ENCODE results near the gene R3HDM2.
A peak's percentile ranks its signal among the peaks of the same experiment; 100 is the strongest.
"Not testable (repeated sequence)": the region's sequence is repeated elsewhere in the genome, so short reads cannot be mapped to it uniquely, and the experiment has no call there.

The R3HDM2 gene

DNA sequence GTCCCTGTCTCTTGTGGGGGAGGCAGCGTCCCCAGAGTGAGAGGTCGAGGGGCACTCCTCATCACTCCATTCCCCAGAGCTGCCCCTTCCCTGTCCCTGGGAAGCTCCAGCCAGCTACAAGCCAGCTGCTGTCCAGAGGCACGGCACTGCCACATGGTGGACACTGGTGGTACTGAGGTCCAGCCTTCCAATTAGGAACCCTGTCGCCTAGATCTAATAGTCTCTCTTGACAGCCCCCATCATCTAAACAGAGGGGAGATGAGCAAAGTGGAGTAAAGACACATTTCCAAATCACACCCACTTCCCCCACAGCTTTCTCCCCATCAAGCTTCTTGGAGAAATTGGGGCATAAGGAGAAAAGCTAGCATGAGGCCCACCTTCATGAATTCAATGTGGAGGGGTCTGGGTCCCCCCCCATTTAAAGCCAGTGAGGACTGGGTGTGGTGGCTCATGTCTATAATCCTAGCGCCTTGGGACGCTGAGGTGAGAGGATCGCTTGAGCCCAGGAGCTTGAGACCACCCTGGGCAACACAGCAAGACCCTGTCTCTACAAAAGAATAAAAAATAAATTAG lies 22.2 kb upstream of the R3HDM2 start:
- peak; percentile 85 for DNase-seq (ENCODE audit: low spot score)

- DNase-seq (ENCODE audit: low spot score), result no peak
Measured at GRCh38 chr12:57452181-57452936, 21.5 kb upstream of the R3HDM2 start.

GRCh38 chr12:57451233-57451778 lies 20.5 kb upstream of the R3HDM2 start:
- DNase-seq (ENCODE audit: low spot score), result no peak

DNA sequence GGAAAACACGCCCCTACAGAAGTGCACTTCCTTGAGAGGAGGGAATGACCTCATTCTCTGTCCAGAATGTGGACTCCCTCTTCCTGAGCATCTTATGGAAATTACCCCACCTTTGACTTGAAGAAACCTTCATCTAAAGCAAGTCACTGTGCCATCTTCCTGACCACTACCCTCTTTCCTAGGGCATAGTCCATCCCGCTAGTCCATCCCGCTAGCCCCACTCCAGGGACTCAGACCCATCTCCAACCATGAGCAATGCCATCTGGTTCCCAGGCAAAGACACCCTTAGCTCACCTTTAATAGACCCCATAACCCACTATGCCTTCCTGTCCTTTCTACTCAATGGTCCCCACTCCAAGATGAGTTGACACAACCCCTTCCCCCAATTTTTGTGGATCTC lies 19.2 kb upstream of the R3HDM2 start:
- no peak for DNase-seq (ENCODE audit: low spot score)

DNA sequence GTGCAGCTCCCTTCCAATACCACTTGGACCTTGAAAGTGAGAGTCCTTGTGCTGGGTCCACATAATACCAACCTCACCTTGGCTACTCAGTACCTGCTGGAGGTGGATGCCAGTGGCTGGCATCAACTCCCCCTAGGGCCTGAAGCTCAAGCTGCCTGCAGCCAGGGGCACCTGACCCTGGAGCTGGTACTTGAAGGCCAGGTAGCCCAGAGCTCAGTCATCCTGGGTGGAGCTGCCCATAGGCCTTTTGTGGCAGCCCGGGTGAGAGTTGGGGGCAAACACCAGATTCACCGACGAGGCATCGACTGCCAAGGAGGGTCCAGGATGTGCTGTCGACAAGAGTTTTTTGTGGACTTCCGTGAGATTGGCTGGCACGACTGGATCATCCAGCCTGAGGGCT lies 18.5 kb upstream of the R3HDM2 start:
- DNase-seq (ENCODE audit: low spot score), result no peak

DNA sequence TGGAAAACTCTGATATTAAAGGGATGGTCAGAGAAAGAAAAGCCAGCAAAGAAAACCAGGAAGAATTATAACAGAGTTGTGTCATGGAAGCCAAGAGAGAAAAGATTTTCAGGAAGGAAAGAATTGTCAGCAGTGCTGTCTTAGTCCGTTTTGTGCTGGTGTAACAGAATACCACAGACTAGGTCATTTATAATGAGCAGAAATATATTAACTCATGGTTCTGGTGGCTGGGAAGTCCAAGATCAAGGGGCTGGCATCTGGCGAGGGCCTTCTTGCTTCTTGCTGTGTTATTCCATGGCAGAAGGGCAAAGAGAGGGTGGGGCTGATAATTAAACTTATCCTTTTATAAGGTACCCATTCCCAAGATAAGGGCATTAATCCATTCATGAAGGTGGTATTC lies 17.8 kb upstream of the R3HDM2 start:
- no peak for DNase-seq (ENCODE audit: low spot score)

GRCh38 chr12:57446292-57446960 lies 15.6 kb upstream of the R3HDM2 start:
- no peak for DNase-seq (ENCODE audit: low spot score)

GRCh38 chr12:57444744-57445143 lies 13.9 kb upstream of the R3HDM2 start:
- DNase-seq (ENCODE audit: low spot score), result no peak

- not testable (repeated sequence) for DNase-seq (ENCODE audit: low spot score)
Measured at GRCh38 chr12:57444337-57444736, 13.5 kb upstream of the R3HDM2 start.

DNA sequence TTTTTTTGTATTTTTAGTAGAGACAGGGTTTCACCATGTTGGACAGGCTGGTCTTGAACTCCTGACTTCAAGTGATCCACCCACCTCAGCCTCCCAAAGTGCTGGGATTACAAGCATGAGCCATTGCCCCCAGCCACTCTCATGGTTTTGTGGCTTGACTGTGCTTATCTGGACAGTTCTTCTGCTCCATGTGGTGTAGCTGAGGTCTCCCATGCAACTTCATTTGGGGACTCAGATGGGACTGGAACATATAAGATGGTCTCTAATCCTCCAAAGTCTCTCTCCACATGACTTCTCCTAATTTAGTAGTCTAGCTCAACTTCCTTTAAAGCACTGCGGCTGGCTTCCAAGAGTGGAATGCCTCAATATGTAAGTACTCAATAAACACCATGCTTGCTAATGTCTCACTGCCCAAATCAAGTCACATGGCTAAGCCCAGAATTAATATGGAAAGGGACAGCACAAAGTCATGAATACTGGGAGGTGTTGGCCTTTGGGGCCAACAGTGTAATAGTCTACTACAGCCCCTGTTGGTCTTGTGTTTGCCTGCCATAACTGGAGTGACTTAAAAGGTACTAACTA lies 11.1 kb upstream of the R3HDM2 start:
- no peak for DNase-seq (ENCODE audit: low spot score)

DNA sequence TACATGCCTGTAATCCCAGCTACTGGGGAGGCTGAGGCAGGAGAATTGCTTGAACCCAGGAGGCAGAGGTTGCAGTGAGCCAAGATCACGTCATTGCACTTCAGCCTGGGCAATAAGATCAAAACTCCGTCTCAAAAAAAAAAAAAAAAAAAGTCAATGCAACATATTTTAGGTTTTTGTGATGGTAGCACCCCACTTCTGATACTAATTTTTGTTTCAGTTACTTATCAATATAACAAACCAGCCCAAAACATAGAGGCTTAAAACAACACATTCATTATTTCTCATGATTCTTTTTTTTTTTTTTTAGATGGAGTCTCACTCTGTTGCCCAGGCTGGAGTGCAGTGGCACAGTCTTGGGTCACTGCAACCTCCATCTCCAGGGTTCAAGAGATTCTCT lies 10.6 kb upstream of the R3HDM2 start:
- DNase-seq (ENCODE audit: low spot score), result not testable (repeated sequence)

GRCh38 chr12:57439762-57440266 lies 9.0 kb upstream of the R3HDM2 start:
- no peak for DNase-seq (ENCODE audit: low spot score)

GRCh38 chr12:57438400-57438799 lies 7.6 kb upstream of the R3HDM2 start:
- DNase-seq (ENCODE audit: low spot score), result no peak

GRCh38 chr12:57435293-57435692 lies 4.5 kb upstream of the R3HDM2 start:
- no peak for DNase-seq (ENCODE audit: low spot score)

DNA sequence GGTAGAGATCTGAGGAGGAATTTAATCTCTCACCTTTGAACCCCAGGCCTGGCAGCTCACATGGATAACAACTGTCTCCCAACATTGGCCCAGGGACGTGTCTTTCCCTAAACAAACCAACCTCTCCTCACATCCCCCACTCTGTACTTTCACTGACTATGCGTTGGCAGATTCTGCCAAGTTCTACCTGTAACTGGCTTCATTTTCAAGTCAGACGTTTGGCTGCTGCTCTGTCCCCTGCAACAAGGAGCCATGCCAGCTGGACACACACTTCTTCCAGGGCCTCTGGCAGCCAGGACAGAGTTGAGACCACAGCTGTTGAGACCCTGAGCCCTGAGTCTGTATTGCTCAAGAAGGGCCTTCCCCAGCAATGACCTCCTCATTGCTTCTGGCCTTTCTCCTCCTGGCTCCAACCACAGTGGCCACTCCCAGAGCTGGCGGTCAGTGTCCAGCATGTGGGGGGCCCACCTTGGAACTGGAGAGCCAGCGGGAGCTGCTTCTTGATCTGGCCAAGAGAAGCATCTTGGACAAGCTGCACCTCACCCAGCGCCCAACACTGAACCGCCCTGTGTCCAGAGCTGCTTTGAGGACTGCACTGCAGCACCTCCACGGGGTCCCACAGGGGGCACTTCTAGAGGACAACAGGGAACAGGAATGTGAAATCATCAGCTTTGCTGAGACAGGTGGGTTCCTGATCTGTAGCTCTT lies 3.8 kb upstream of the R3HDM2 start, which contains the start of gene INHBC:
Gene INHBC (plus strand): TSS at position 268 of the 707 bp plus-strand sequence. CDS start 103 bp downstream, at position 371.
- DNase-seq (ENCODE audit: low spot score), result no peak

DNA sequence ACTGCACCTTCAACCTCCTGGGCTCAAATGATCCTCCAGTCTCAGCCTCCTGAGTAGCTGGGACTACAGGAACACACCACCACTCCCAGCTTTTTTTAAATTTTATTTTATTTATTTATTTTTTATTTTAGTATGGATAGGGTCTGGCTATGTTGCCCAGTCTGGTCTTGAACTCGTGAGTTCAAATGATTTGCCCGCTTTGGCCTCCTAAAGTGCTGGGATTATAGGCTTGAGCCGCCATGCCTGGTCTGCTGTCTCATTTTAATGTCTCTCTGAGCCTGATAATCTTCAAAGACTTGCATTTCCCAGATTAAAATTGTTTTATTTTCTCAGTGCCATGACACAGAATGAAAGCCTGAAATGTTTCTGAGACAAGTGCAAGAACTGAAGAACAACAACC lies 2.5 kb upstream of the R3HDM2 start:
- DNase-seq (ENCODE audit: low spot score), result no peak

- no peak for DNase-seq (ENCODE audit: low spot score)
Measured at GRCh38 chr12:57431654-57432188, 878 bp upstream of the R3HDM2 start.

GRCh38 chr12:57430112-57430930 lies 522 bp downstream of the R3HDM2 start:
- peak; percentile 28 for DNase-seq (ENCODE audit: low spot score)

- no peak for DNase-seq (ENCODE audit: low spot score)
Measured at GRCh38 chr12:57429473-57430111, 1.3 kb downstream of the R3HDM2 start.

DNA sequence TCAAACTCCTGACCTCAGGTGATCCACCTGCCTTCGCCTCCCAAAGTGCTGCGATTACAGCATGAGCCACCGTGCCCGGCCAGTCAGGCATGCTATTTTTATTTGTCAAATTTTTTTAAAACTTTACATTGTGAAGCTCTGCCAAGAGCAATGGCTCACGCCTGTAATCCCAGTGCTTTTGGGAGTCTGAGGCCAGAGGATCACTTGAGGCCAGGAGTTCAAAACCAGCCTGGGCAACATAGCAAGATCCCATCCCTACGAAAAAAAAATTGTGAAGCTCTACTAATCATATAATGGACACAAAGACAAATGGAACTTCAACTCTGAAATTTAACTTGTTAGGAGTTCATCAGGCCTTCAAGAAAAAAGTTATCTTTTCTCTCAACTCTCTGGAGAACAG lies 1.9 kb downstream of the R3HDM2 start:
- no peak for DNase-seq (ENCODE audit: low spot score)
